ENCODE results near the gene NBAS.

- TF ChIP-seq CTCF (IDR thresholded peaks at IDR 0.05; ENCODE audit: insufficient read depth, low read length, poor library complexity, severe bottlenecking), result no peak
- TF ChIP-seq EZH2phosphoT487 (conservative IDR thresholded peaks at IDR 0.05; ENCODE audit: low read length), result no peak
Measured at GRCh38 chr2:15363734-15364133, 197.4 kb downstream of the NBAS start.

Measured in SU-DHL-6 (cell line).